CD4-positive, alpha-beta T cell treated with Interleukin-12 subunit alpha and Interleukin-12 subunit beta, for 1 hour (primary cell): ENCODE results near the gene FAM180B.
A peak's percentile ranks its signal among the peaks of the same experiment; 100 is the strongest.
"Not testable (repeated sequence)": the region's sequence is repeated elsewhere in the genome, so short reads cannot be mapped to it uniquely, and the experiment has no call there.

Experiments
- DNase-seq: peaks from one replicate; pipeline ENCODE4 v3.0.0-alpha.2; 2020

The FAM180B gene

DNA sequence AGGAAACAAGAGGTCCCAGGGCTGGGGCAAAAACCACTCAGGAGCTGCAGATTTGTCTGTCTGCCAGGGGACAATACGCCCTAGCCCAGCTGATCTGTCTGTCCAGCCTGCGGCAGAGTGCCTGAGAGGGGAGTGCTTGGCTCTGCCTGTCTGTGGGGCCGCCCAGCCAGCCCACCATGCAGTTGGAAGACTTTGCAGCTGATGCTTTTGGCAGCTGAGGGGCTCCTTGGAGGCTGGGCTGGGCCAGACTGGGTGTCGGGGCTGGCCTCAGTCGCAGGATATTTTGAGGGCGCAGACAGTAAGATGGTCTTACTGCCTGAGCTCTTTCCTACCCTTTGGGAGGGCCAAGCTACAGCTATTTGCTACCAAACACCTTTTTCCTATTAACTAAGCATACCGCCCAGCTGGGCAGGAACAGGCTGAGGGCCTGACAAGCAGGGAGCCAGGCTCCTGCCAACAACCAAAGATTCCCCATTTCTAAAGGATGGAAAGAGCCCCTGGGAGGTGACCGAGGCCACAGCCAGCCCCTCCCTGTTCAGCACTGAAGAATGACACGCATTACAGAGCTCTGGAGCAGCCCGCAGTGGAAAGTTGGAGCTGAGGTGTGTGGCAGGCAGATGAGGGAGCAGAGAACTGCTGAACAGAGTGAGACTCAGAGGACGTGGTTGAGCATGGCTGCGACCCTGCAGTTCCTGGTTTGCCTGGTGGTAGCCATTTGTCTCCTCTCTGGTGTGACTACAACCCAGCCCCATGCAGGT, at the start of gene FAM180B:
Gene FAM180B, plus strand, starts transcription at position 581 of the 758 bp plus-strand sequence. Its CDS starts 91 bp downstream, at position 672.
- DNase-seq: no peak

DNA sequence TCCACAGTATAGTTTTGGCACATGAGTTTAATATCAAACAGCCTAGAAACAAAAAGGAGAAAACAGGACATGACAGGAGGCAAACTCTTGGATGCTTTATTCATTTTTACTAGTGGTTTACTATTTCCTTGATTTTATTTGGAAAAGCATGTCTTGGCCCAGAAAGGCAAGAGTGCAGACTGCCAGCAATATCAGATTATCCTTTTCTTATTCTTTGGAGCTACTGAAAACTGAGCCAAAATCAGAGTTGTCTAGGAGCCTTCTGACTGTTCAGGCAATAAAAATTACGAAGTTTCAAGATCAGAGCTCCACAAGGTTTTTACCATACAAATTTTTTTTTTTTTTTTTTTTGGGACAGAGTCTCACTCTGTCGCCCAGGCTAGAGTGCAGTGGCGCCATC, 49.6 kb upstream of the FAM180B start:
- no peak for DNase-seq

DNA sequence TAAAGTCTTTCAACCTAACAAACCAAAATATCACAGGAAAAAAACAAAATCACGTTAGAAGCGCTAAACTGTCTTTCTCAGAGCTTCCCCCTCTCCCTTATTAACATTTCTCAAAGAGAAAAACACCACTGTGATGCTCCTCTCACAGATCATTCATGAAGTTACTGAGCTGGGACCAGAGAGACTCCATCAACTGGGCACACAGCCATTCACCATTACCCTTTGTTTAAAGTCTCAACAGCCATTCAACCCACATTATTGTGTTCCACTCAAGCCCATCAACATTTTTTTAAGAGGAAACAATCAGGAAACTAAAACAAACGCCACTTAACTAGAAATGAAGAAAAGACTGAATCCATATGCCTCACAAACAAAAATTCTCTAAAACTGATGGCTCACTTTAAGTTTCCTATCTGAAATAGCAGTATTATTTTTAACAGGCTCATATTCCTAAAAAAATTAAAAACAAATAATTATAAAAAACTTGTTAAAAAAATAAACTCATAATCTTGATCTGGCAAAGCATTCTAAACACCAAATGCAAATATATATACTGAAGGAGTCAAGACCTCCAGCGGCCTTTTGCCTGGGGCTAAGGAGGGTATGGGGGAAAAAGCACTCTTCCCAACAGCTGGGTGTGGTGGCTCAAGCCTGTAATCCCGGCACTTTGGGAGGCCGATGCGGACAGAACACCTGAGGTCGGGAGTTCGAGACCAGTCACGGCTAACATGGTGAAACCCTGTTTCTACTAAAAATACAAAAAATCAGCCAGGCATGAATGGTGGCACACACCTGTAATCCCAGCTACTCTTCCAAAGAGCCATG, 47.5 kb upstream of the FAM180B start:
- DNase-seq: no peak

DNA sequence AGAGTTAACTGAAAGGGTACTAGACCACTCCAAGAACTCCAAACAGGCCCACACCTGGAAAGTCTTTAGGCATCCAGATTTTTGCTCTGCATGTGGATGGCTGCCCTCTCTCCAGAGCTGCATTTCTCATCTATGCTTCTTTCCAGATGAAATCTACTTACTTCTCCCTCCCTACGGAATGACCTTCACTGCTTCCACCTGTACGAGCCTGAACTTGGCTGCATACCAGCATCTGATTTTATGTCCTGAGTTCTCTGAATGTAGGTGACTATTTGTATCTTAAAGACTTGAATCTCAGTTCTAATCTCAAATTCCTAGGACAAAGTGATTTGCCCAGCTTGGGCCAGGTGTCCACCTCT, 46.8 kb upstream of the FAM180B start:
- DNase-seq: no peak

DNA sequence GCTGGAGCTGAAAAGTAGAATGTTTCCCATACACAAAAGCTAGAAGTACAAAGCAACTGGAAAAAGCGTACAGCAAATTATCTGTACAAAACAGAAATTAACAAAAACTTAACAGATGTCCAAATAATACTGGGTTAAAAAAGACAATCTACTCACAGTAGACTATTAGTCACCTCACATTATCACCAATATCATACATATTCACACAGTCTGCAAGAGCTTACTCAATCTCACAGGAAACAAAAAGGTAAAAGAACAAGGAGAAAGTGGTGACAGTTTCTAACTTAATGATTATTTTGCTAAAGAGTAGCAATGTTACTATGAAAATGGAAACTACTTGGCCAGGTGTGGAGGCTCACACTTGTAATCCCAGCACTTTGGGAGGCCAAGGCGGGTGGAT, 45.4 kb upstream of the FAM180B start:
- no peak for DNase-seq

GRCh38 chr11:47545298-47545697, 41.2 kb upstream of the FAM180B start:
- no peak for DNase-seq

DNA sequence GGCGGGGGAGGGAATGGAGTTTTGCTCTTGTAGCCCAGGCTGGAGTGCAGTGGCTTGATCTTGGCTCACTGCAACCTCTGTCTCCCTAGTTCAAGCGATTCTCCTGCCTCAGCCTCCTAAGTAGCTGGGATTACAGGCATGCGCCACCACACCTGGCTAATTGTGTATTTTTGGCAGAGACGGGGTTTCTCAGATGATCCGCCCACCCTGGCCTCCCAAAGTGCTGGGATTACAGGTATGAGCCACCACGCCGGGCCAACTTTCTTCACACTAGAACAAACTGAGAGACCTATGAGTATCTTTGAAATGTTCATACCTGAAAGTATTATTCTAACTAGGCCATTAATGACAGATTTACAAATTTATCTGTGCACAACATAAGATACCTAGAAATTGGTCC, 40.2 kb upstream of the FAM180B start:
- DNase-seq: not testable (repeated sequence)

GRCh38 chr11:47550288-47551047, 36.0 kb upstream of the FAM180B start:
- DNase-seq: no peak

DNA sequence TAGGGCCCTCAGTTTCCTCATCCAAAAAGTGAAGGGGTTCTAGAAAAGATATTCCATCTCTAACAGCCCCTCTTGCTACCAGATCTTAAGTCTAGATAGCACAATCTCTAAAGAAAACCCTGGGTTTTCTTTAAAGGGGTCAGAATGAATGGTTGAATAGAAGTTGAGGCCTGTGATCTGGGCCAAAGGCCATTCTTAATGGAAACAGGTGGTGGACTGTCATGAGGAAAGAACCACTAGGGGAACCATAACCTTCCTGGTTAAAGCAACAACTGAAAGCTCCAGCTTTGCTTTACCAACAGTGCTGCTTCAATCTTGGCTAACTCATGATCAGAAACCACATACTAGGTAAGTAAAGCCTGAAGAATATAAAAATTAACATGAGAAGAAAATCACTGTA, 35.4 kb upstream of the FAM180B start:
- peak; percentile 26 for DNase-seq

DNA sequence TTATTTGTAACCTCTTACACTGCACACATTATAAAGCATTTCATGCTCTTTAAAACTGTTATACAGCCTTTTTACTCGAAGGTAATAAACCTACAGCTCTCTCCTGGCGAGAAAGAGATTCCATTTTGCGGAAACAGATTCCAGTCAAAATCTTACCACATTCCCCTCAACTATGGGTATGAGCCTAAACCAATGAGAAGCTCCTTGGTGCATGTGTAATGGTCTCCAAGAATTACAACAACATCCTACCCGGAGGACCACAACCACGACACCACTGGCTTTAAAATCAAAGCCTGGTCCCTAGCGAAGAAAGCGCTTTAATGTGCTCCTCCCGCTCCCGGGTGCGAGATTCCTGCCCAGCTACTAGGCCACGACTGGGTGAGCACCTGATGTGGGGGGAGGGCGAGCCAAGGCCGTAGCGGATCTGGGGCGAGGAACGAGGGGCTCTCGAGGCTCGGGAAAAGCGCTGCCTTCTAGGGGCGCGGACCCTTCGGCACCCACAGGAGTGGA, 34.4 kb upstream of the FAM180B start:
- DNase-seq: peak; percentile 13

GRCh38 chr11:47552566-47553405, 33.7 kb upstream of the FAM180B start, which contains the start of gene CELF1:
Gene CELF1 (minus strand): TSS chr11:47553132. CDS start chr11:47499523, 53,609 bp downstream.
- DNase-seq: peak; percentile 93

- no peak for DNase-seq
These were observed 33.1 kb upstream of the FAM180B start for GRCh38 chr11:47553406-47553743.

DNA sequence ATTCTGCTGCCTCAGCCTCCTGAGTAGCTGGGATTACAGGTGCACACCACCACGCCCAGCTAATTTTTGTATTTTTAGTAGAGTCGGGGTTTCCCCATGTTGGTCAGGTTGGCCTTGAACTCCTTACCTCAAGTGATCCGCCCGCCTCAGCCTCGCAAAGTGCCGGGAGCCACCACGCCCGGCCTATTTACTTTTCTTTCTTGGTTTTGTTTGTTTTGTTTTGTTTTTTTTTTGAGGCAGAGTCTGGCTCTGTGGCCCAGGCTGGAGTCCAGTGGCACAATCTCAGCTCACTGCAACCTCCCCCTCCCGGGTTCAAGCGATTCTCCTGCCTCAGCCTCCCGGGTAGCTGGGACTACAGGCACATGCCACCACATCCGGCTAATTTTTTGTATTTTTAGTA, 29.5 kb upstream of the FAM180B start:
- DNase-seq: not testable (repeated sequence)

GRCh38 chr11:47558695-47559094, 27.8 kb upstream of the FAM180B start:
- DNase-seq: no peak

- no peak for DNase-seq
These were observed 26.1 kb upstream of the FAM180B start for GRCh38 chr11:47560426-47560825.

- DNase-seq: not testable (repeated sequence)
These were observed 24.1 kb upstream of the FAM180B start for GRCh38 chr11:47562393-47562792.

DNA sequence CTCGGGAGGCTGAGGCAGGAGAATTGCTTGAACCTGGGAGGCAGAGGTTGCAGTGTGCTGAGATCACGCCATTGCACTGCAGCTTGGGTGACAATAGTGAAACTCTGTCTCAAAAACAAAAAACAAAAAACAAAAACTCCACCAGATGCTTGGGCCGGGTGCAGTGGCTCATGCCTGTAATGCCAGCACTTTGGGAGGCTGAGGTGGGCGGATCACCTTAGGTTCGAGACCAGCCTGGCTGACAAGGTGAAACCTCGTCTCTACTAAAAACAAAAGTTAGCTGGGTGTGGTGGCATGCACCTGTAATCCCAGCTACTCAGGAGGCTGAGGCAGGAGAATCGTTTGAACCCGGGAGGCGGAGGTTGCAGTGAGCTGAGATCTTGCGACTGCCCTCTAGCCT, 22.1 kb upstream of the FAM180B start:
- DNase-seq: not testable (repeated sequence)

GRCh38 chr11:47564933-47565339, 21.5 kb upstream of the FAM180B start:
- no peak for DNase-seq

GRCh38 chr11:47565340-47566148, 20.9 kb upstream of the FAM180B start, which contains the start of gene PTPMT1:
Gene PTPMT1 (plus strand): TSS chr11:47565599. CDS start chr11:47565623, 24 bp downstream.
- DNase-seq: peak; percentile 69

DNA sequence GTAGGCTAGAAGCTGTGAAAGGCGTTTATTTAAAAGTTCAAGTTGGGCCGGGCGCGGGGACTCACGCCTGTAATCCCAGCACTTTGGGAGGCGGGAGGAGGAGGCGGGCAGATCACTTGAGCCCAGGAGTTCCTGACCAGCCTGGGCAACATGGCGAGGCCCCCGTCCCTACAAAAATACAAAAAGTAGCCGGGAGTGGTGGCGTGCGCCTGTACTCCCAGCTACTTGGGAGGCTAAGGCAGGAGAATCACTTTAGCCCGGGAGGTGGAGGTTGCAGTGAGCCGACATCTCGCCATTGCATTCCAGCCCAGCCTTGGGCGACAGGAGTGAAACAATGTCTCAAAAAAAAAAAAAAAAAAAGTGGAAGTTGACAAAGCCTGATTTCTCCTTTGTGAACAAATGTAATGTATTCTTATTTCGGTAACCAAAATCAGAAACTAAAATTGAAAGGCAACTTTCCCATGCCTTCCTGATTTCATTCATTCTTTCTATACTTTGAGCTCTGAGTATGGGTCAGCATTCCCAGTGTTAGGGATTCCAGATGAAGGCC, 20.3 kb upstream of the FAM180B start:
- DNase-seq: no peak

GRCh38 chr11:47569646-47570045, 16.8 kb upstream of the FAM180B start:
- no peak for DNase-seq
